ENCODE results near the gene METTL9.

DNA sequence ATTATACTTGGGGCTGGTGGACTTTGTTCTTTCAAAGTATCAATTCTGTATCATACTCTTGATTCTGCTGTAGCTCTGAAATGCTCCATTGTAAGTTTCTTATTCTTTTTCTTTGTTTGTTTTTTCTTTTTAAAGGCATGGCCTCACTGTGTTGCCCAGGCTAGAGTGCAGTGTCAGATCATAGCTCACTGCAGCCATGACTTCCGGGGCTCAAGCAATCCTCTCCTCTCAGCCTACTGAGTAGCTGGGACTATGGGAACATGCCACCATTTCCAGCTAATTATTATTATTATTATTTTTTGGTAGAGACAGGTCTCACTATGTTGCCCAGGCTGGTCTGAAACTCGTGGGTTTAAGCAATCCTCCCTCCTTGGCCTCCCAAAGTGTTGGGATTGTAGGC lies 38.9 kb upstream of the METTL9 start:
- TF ChIP-seq GATA3 (IDR thresholded peaks at IDR 0.05; ENCODE audit: low read depth, low read length), result no peak
- TF ChIP-seq GATA2 (IDR thresholded peaks at IDR 0.05; ENCODE audit: low read depth, low read length), result no peak

Data from SH-SY5Y (cell line).